Activated B cell treated with CpG ODN at 0.5 μM for 24 hours (primary cell): ENCODE results near the gene KCNJ10. TPM values are rescaled to one million over a fixed set of nuclear protein-coding genes. Genes with fewer than 3 reads are reported as not detected.

Experiments used
- ATAC-seq: fragments of 200-7000 bp; cut with Tn5 transposase; one replicate; pipeline ENCODE4 v1.10.0; 2021; ENCODE audit warnings: low read depth, mild to moderate bottlenecking, moderate library complexity
- CTCF ChIA-PET: fragments of 350-600 bp; sonication (Branson Sonifier 250); formaldehyde crosslinking; loops from one replicate; lab custom pipeline; 2021; ENCODE audit warnings: antibody characterized with exemption; lab: Charles Lee
- POLR2A ChIA-PET: fragments of 350-600 bp; sonication (Branson Sonifier 250); formaldehyde crosslinking; loops from one replicate; lab custom pipeline; 2021; ENCODE audit warnings: antibody characterized with exemption; lab: Charles Lee
- DNase-seq: peaks from one replicate; pipeline ENCODE4 v3.0.0; 2022
- H3K27ac Mint-ChIP-seq: one replicate; pipeline ENCODE4 v1.8.0; 2020; ENCODE audit warnings: mixed read lengths
- H3K27me3 Mint-ChIP-seq: one replicate; pipeline ENCODE4 v1.8.0; 2021; ENCODE audit warnings: mixed read lengths
- H3K36me3 Mint-ChIP-seq: one replicate; pipeline ENCODE4 v1.8.0; 2021; ENCODE audit warnings: low read depth, mixed read lengths
- H3K4me1 Mint-ChIP-seq: one replicate; pipeline ENCODE4 v1.8.0; 2021; ENCODE audit warnings: mixed read lengths
- H3K4me3 Mint-ChIP-seq: one replicate; pipeline ENCODE4 v1.8.0; 2020; ENCODE audit warnings: mild to moderate bottlenecking, mixed read lengths
- H3K9me3 Mint-ChIP-seq: one replicate; pipeline ENCODE4 v1.8.0; 2020; ENCODE audit warnings: mixed read lengths
- intact Hi-C: fragments of 100-400 bp; cut with micrococcal nuclease; formaldehyde crosslinking; loops from one replicate; pipeline ENCODE4 v1.15.1; 2024
- total RNA-seq: library from RNA; stranded (reverse); gene quantifications from 2 replicates; pipeline ENCODE4 v1.2.3, GENCODE V29; 2022
- TF ChIP-seq, protein P1 (sequence below): fragments of 200-600 bp; IDR thresholded peaks from one replicate; pipeline ENCODE4 v1.8.0; 2022; ENCODE audit warnings: antibody characterized with exemption, mild to moderate bottlenecking

KCNJ10 gene
- total RNA-seq, 1 donor from 2014 or later: not detected

- TF ChIP-seq, protein P1, sequence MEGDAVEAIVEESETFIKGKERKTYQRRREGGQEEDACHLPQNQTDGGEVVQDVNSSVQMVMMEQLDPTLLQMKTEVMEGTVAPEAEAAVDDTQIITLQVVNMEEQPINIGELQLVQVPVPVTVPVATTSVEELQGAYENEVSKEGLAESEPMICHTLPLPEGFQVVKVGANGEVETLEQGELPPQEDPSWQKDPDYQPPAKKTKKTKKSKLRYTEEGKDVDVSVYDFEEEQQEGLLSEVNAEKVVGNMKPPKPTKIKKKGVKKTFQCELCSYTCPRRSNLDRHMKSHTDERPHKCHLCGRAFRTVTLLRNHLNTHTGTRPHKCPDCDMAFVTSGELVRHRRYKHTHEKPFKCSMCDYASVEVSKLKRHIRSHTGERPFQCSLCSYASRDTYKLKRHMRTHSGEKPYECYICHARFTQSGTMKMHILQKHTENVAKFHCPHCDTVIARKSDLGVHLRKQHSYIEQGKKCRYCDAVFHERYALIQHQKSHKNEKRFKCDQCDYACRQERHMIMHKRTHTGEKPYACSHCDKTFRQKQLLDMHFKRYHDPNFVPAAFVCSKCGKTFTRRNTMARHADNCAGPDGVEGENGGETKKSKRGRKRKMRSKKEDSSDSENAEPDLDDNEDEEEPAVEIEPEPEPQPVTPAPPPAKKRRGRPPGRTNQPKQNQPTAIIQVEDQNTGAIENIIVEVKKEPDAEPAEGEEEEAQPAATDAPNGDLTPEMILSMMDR: no peak
- CTCF ChIA-PET: interaction anchor here (2.3 kb wide), 1 partner anchor 10 kb away, joined by 8 read pairs; no protein-coding TSS in a partner anchor
These were observed 73.3 kb downstream of the KCNJ10 start for GRCh38 chr1:159996653-159997052.

DNA sequence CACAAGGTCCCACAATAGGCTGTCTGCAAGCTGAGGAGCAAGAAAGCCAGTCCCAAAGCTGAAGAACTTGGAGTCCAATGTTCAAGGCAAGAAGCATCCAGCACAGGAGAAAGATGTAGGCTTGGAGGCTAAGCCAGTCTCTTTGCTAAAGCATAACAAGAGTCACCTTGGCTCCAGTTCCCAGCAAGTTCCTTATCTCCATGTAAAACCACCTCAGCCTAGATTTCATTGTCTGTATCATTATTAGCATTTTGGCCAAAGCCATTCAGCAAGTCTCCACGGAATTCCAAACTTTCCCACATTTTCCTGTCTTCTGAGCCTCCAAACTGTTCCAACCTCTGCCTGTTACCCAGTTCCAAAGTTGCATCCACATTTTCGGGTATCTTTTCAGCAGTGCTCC is 75.1 kb downstream of the KCNJ10 start:
- H3K27me3 Mint-ChIP-seq: peaks cover 33% of the 10 kb centered on the region
- H3K9me3 Mint-ChIP-seq: no peaks in the 10 kb centered on the region
- ChIA-PET POLR2A (no interaction called here), CTCF (interaction anchor here (1.5 to 2.3 kb wide), 2 partner anchors 11 to 13 kb away, joined by 4 to 8 read pairs; no protein-coding TSS in a partner anchor)
- H3K36me3 Mint-ChIP-seq: no peaks in the 10 kb centered on the region
- ATAC-seq (no peak), DNase-seq (no peak)
- no peak overlapping the region for H3K4me3 Mint-ChIP-seq
- no peak overlapping the region for H3K27ac Mint-ChIP-seq
- peaks cover 2% of the 10 kb centered on the region for H3K4me1 Mint-ChIP-seq
- TF ChIP-seq, protein P1: no peak
- intact Hi-C loops: no loop called here

More at GRCh38 chr1:159996653-159997052, 73.3 kb downstream of the KCNJ10 start:
- Mint-ChIP-seq H3K36me3 (no peaks in the 10 kb centered on the region), H3K27ac (no peak overlapping the region), H3K4me1 (peaks cover 1% of the 10 kb centered on the region), H3K27me3 (peaks cover 35% of the 10 kb centered on the region), H3K9me3 (no peaks in the 10 kb centered on the region), H3K4me3 (no peak overlapping the region)
- no peak for DNase-seq
- POLR2A ChIA-PET: no interaction called here
- intact Hi-C loops: no loop called here
- no peak for ATAC-seq

DNA sequence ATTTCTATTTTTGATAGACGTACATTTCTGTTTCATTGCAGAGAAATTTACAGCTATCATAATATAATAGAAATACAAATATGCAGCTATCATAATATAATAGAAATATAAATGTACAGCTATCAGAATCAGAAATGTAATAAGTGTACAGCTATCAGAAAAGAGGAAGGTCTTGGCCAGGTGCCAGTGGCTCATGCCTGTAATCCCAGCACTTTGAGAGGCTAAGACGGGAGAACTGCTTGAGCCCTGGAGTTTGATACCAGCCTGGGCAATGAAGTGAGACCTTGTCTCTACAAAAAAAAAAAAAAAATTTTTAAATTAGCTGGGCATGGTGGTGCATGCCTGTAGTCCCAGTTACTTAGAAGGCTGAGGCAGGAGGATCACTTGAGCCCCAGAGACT is 76.0 kb downstream of the KCNJ10 start:
- POLR2A ChIA-PET: no interaction called here
- DNase-seq: no peak
- ATAC-seq: no peak
- CTCF ChIA-PET: interaction anchor here (1.5 kb wide), 1 partner anchor 14 kb away, joined by 4 read pairs; no protein-coding TSS in a partner anchor
- no peaks in the 10 kb centered on the region for H3K36me3 Mint-ChIP-seq
- intact Hi-C loops: no loop called here
- TF ChIP-seq, protein P1: no peak
- no peaks in the 10 kb centered on the region for H3K9me3 Mint-ChIP-seq
- H3K4me3 Mint-ChIP-seq: no peak overlapping the region
- H3K27ac Mint-ChIP-seq: no peak overlapping the region
- peaks cover 33% of the 10 kb centered on the region for H3K27me3 Mint-ChIP-seq
- H3K4me1 Mint-ChIP-seq: peaks cover 2% of the 10 kb centered on the region

DNA sequence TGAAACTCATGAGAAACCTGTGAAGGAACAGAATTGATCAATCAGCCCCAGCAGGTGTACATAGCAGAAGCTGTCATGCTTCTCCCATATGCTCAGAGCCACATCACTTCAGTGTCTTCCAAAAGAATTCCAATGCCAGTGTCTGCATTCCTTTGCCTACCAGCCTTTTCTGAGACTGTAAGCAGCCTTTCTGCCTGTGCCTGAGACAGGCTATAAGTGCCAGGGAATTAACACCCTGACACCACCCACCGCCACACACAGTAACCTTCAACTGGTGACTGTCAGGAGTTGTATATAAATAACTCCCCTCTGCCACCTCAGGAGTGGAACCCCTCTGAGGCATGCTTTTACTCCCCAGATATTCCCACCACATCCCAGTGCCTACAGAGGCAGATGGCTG is 77.8 kb downstream of the KCNJ10 start:
- DNase-seq (no peak), ATAC-seq (no peak)
- POLR2A ChIA-PET: no interaction called here
- H3K4me1 Mint-ChIP-seq: peaks cover 2% of the 10 kb centered on the region
- no peak overlapping the region for H3K27ac Mint-ChIP-seq
- H3K9me3 Mint-ChIP-seq: no peaks in the 10 kb centered on the region
- TF ChIP-seq, protein P1: no peak
- H3K27me3 Mint-ChIP-seq: peaks cover 25% of the 10 kb centered on the region
- intact Hi-C loops: no loop called here
- no peaks in the 10 kb centered on the region for H3K36me3 Mint-ChIP-seq
- CTCF ChIA-PET: interaction anchor here (1.1 kb wide), 1 partner anchor 15 kb away, joined by 6 read pairs; no protein-coding TSS in a partner anchor
- no peak overlapping the region for H3K4me3 Mint-ChIP-seq

GRCh38 chr1:159991513-159991912 is 78.4 kb downstream of the KCNJ10 start:
- TF ChIP-seq, protein P1: no peak
- ATAC-seq (no peak), DNase-seq (no peak)
- Mint-ChIP-seq H3K9me3 (no peaks in the 10 kb centered on the region), H3K4me1 (peaks cover 2% of the 10 kb centered on the region), H3K36me3 (no peaks in the 10 kb centered on the region), H3K27ac (no peak overlapping the region), H3K27me3 (peaks cover 23% of the 10 kb centered on the region), H3K4me3 (no peak overlapping the region)
- CTCF ChIA-PET: interaction anchor here (1.1 kb wide), 1 partner anchor 16 kb away, joined by 6 read pairs; no protein-coding TSS in a partner anchor
- intact Hi-C loops: no loop called here
- POLR2A ChIA-PET: no interaction called here
